GM21737 (cell line): Measurements from ENCODE around the gene ZC3H7B.
"Not testable (repeated sequence)": the region's sequence is repeated elsewhere in the genome, so short reads cannot be mapped to it uniquely, and the experiment has no call there.

ENCODE experiments used
- ATAC-seq: cut with Tn5 transposase; IDR thresholded peaks from one replicate; pipeline ENCODE4 v1.9.1; 2021; ENCODE audit warnings: mild to moderate bottlenecking, moderate library complexity; ENCODE audit not compliant: unreplicated experiment

ZC3H7B gene, protein sequence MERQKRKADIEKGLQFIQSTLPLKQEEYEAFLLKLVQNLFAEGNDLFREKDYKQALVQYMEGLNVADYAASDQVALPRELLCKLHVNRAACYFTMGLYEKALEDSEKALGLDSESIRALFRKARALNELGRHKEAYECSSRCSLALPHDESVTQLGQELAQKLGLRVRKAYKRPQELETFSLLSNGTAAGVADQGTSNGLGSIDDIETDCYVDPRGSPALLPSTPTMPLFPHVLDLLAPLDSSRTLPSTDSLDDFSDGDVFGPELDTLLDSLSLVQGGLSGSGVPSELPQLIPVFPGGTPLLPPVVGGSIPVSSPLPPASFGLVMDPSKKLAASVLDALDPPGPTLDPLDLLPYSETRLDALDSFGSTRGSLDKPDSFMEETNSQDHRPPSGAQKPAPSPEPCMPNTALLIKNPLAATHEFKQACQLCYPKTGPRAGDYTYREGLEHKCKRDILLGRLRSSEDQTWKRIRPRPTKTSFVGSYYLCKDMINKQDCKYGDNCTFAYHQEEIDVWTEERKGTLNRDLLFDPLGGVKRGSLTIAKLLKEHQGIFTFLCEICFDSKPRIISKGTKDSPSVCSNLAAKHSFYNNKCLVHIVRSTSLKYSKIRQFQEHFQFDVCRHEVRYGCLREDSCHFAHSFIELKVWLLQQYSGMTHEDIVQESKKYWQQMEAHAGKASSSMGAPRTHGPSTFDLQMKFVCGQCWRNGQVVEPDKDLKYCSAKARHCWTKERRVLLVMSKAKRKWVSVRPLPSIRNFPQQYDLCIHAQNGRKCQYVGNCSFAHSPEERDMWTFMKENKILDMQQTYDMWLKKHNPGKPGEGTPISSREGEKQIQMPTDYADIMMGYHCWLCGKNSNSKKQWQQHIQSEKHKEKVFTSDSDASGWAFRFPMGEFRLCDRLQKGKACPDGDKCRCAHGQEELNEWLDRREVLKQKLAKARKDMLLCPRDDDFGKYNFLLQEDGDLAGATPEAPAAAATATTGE

GRCh38 chr22:41301085-41302020 is at the start of gene ZC3H7B:
Gene ZC3H7B, plus strand, starts transcription at chr22:41301525. Its CDS starts 19,136 bp downstream, at chr22:41320661.
- peak; percentile 82 for ATAC-seq

DNA sequence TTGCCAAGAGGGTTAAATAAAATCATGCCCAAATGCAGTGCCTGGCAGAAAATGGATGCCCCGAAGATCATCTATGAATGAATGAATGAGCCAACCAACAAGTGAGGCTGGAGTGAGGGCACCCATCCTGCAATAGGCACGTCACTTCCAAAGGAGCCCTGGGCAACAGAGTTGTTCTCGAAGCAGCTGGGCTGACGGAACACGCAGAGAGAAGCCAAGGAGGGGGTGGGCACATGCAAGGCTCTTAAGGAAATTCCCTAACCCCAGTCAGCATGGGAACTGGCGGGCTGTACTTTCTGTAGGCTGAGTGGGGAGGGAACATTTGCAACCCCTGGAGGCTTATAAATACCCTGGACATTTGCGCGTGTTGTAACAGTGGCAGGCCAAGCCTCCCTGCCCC is 49.0 kb upstream of the ZC3H7B start:
- no peak for ATAC-seq

DNA sequence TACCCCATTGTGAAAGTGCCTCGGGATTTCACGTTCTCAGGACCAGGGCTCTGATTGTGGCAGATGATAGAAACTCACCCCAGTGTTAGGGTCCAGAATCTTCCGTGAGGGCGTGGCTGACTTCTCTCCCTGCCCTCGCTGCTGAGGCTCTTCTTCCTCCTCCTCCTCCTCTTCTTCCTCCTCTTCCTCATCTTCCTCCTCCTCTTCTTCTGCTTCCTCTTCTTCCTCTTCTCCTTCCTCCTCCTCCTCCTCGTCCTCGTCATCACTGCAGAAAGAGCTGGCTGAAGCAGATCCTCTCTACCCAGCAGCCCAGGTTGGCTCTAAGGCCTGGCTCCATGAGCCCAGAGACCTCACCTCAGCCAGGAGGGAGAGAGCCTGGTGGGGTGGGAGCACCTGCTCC is 47.1 kb upstream of the ZC3H7B start:
- ATAC-seq: no peak

GRCh38 chr22:41256254-41257253 is 44.8 kb upstream of the ZC3H7B start:
- ATAC-seq: no peak

GRCh38 chr22:41257696-41258095 is 43.6 kb upstream of the ZC3H7B start:
- no peak for ATAC-seq

GRCh38 chr22:41259756-41260155 is 41.6 kb upstream of the ZC3H7B start:
- ATAC-seq: not testable (repeated sequence)

- no peak for ATAC-seq
Measured at GRCh38 chr22:41260871-41261270, 40.5 kb upstream of the ZC3H7B start.

DNA sequence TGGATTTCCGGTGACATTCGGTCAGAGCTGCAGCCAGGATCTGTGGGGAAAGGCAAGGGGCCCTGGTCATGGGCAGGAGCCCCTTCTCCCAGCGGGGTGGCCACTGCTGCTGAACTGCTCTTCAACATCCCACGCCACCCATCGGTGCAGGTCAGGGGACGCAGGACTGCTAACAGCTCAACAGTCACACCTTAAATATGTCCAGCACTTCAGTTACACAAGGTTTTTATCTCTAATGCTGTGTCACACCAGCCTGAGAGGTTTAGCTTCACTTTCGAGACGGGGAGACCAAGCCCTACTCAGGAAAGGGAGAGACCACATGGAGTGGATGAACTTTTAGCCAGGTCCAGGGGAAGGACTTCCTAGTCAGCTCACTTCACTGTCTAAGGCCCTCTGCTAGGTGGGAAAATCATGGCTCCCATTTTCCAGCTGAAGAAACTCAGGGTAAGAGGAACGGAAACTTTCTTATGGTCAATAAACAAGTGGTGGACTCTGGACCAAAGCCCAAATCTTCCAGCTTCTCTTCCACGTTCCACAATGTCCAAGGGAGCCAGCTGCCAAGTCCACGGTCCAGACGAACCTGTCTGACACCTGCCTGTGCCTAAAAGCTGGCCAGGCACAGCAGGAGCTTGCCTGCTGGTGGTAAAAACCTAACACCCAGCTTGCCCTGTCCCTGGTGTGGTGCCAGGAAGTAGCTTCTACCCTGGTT is 39.6 kb upstream of the ZC3H7B start:
- ATAC-seq: no peak

DNA sequence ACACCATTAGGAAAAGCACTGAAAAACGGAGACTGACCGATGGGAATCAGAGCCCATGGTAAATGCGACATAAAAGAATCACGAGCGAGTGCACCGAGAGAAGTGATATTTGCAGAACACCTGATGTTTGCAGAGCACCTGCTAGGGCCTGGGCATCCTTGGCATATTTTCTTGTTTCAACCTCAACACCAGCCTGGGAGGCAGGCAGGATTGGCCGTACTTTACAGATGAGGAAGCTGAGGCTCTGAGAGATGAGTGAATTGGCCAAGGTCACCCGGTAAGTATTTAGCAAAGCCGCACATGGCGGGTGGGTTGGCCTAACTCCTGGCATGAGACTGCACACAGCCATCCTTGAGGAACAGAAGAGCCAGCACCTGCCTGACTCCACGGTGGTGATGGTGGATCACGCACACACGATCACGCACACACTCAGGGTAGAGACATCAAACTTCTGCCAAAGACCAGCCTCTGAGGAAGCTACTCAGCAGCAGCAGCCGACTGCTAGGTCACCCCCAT is 39.0 kb upstream of the ZC3H7B start:
- no peak for ATAC-seq

- ATAC-seq: no peak
Measured at GRCh38 chr22:41263704-41264103, 37.6 kb upstream of the ZC3H7B start.

GRCh38 chr22:41264408-41264941 is 36.9 kb upstream of the ZC3H7B start:
- ATAC-seq: no peak

GRCh38 chr22:41267958-41268357 is 33.4 kb upstream of the ZC3H7B start:
- no peak for ATAC-seq

GRCh38 chr22:41271787-41272186 is 29.5 kb upstream of the ZC3H7B start:
- no peak for ATAC-seq

DNA sequence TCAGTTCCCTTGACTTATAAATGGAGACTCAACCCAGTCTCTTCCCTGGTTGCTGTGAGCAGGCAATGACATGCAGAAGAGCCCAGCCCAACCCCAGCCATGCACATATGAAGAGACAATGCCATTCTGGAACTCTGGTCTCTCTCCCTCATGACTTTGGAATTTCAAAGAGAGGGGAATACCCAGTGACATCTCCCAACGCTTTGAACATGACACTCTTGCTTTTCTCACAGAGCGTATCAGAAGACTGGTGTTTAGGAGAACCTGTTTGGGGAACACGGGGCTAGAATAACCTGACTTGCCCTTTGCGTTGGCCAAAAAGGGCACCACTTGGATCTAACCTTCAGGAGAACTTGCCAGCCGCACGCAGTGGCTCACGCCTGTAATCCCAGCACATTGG is 28.2 kb upstream of the ZC3H7B start:
- ATAC-seq: no peak

DNA sequence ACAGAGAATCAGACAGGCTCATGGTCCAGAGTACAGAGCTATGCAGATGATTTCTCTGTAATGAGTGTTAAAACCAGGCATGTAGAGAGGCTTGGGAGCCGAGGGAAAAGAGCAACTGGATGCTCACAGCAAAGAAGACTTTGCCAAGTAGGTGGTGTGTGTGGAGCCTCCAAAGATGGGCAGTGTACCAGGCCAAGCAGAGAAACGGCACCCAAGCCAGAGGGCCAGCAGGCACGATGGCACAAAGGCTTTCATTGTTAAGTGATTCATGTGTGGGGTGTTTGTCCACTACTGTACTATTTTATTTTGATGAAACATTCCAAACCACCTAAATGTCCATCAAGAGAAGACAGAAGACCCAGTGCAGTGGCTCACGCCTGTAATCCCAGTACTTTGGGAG is 26.5 kb upstream of the ZC3H7B start:
- ATAC-seq: no peak

DNA sequence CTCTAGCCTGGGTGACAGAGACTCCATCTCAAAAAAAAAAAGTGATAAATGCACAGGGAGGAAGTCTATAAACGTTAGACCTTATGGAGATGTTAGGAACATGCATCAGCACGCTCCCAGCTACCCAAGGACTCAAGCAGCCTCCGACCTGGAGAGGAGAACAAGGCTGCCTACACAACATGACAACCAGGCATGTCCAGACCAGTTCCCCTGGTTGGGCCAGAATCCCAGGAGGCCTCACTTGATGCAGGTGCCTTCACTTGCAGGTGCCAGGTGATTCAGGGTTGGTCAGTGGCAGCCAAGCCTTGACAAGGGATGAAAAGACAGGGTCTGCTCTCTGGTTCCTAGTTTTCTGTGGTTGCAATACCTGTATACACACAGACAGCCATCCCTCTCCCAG is 21.3 kb upstream of the ZC3H7B start:
- ATAC-seq: no peak

- no peak for ATAC-seq
Measured at GRCh38 chr22:41280854-41281253, 20.5 kb upstream of the ZC3H7B start.

DNA sequence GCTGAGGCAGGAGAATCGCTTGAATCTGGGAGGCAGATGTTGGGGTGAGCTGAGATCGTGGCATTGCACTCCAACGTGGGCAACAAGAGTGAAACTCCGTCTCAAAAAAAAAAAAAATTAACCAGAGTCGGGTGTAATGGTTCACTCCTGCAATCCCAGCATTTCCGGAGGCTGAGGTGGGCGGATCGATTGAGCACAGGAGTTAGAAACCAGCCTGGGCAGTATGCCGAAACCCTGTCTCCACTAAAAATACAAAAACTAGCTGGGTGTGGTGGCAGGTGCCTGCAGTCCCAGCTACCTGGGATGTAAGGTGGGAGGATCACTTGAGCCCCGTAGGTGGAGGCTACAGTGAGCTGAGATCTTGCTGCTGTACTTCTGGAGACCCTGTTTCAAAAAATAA is 16.9 kb upstream of the ZC3H7B start:
- ATAC-seq: no peak
